T-helper 2 cell treated with Interferon-gamma antibody and Interleukin-4, amounts not matched to agents 100 ng/mL and 5 ng/mL, for 36 hours (primary cell): ENCODE measurements around the gene EVA1B. TPM values are rescaled to one million over a fixed set of nuclear protein-coding genes. Genes with fewer than 3 reads are reported as not detected.

Source experiments
- intact Hi-C: fragments of 100-400 bp; cut with micrococcal nuclease; formaldehyde crosslinking; loops from one replicate; pipeline ENCODE4 v1.15.1; 2023
- total RNA-seq: library from RNA; stranded (reverse); gene quantifications from 2 replicates; pipeline ENCODE4 v1.2.3, GENCODE V29; 2022

EVA1B gene
- total RNA-seq, 1 donor from 2014 or later, result 8.3 TPM

GRCh38 chr1:36321119-36321951 is 2.1 kb downstream of the EVA1B start:
- intact Hi-C loops, result loop anchor here (5.0 kb wide), 3 partner anchors 46 to 101 kb away; partner anchors contain the start of gene STK40

GRCh38 chr1:36320767-36321118 is 2.7 kb downstream of the EVA1B start:
- intact Hi-C loops, result loop anchor here (5.0 kb wide), 3 partner anchors 47 to 102 kb away; partner anchors contain the start of gene STK40

GRCh38 chr1:36320291-36320761 is 3.1 kb downstream of the EVA1B start:
- intact Hi-C loops, result loop anchor here (5.0 kb wide), 3 partner anchors 47 to 102 kb away; partner anchors contain the start of gene STK40

GRCh38 chr1:36309397-36309796 is 14.0 kb downstream of the EVA1B start:
- intact Hi-C loops, result loop anchor here (5.0 kb wide), 2 partner anchors 58 to 152 kb away; partner anchors contain the start of gene MAP7D1

GRCh38 chr1:36307601-36308330 is 15.7 kb downstream of the EVA1B start:
- intact Hi-C loops, result loop anchor here (1.0 to 5.0 kb wide), 5 partner anchors 15 to 150 kb away; partner anchors contain the start of genes EVA1B, MAP7D1 and THRAP3

GRCh38 chr1:36306902-36307456 is 16.5 kb downstream of the EVA1B start:
- intact Hi-C loops, result loop anchor here (1.0 to 5.0 kb wide), 5 partner anchors 16 to 150 kb away; partner anchors contain the start of genes EVA1B, MAP7D1 and THRAP3

- intact Hi-C loops, result loop anchor here (2.0 to 5.0 kb wide), 4 partner anchors 16 to 149 kb away; partner anchors contain the start of genes EVA1B, MAP7D1 and THRAP3
Observed at GRCh38 chr1:36306210-36306901, 17.1 kb downstream of the EVA1B start, which contains the start of gene SH3D21. Gene SH3D21, plus strand, starts transcription at chr1:36306368. Its CDS starts 53 bp downstream, at chr1:36306421.

GRCh38 chr1:36305915-36306209 is 17.6 kb downstream of the EVA1B start:
- intact Hi-C loops, result loop anchor here (2.0 to 5.0 kb wide), 4 partner anchors 17 to 149 kb away; partner anchors contain the start of genes EVA1B, MAP7D1 and THRAP3

GRCh38 chr1:36304970-36305914 is 18.2 kb downstream of the EVA1B start:
- intact Hi-C loops, result loop anchor here (5.0 kb wide), 2 partner anchors 62 to 148 kb away; partner anchors contain the start of gene MAP7D1

- intact Hi-C loops, result no loop called here
Observed at GRCh38 chr1:36304521-36304920, 18.9 kb downstream of the EVA1B start.

- intact Hi-C loops, result no loop called here
Observed at GRCh38 chr1:36303650-36304360, 19.6 kb downstream of the EVA1B start.

- intact Hi-C loops, result no loop called here
Observed at GRCh38 chr1:36303244-36303643, 20.2 kb downstream of the EVA1B start.

GRCh38 chr1:36301220-36301619 is 22.2 kb downstream of the EVA1B start:
- intact Hi-C loops, result no loop called here

- intact Hi-C loops, result no loop called here
Observed at GRCh38 chr1:36300526-36300925, 22.9 kb downstream of the EVA1B start.

- intact Hi-C loops, result no loop called here
Observed at GRCh38 chr1:36298640-36299039, 24.8 kb downstream of the EVA1B start.

- intact Hi-C loops, result no loop called here
Observed at GRCh38 chr1:36297062-36297461, 26.4 kb downstream of the EVA1B start.

GRCh38 chr1:36295390-36295789 is 28.1 kb downstream of the EVA1B start:
- intact Hi-C loops, result no loop called here

GRCh38 chr1:36287595-36287994 is 35.9 kb downstream of the EVA1B start:
- intact Hi-C loops, result no loop called here

GRCh38 chr1:36286802-36287201 is 36.6 kb downstream of the EVA1B start:
- intact Hi-C loops, result no loop called here
